ENCODE measurements around the gene AGPAT4.

AGPAT4 gene

GRCh38 chr6:161281092-161281491, 7.2 kb upstream of the AGPAT4 start:
- no peak for DNase-seq

- DNase-seq = no peak
These were observed 6.0 kb upstream of the AGPAT4 start for GRCh38 chr6:161279677-161280415.

- DNase-seq = no peak
These were observed 2.8 kb upstream of the AGPAT4 start for GRCh38 chr6:161276605-161277155.

- no peak for DNase-seq
These were observed 1.0 kb upstream of the AGPAT4 start for GRCh38 chr6:161274898-161275297.

GRCh38 chr6:161274488-161274858, 612 bp upstream of the AGPAT4 start:
- DNase-seq = no peak

GRCh38 chr6:161273274-161273751, 548 bp downstream of the AGPAT4 start:
- DNase-seq = no peak

- DNase-seq = no peak
These were observed 1.1 kb downstream of the AGPAT4 start for GRCh38 chr6:161272635-161273273.

- DNase-seq = no peak
These were observed 2.4 kb downstream of the AGPAT4 start for GRCh38 chr6:161271343-161272030.

- no peak for DNase-seq
These were observed 3.7 kb downstream of the AGPAT4 start for GRCh38 chr6:161270116-161270515.

GRCh38 chr6:161269310-161269709, 4.6 kb downstream of the AGPAT4 start:
- no peak for DNase-seq

- no peak for DNase-seq
These were observed 5.2 kb downstream of the AGPAT4 start for GRCh38 chr6:161268531-161269210.

GRCh38 chr6:161266513-161267230, 7.2 kb downstream of the AGPAT4 start:
- no peak for DNase-seq

GRCh38 chr6:161265975-161266374, 7.9 kb downstream of the AGPAT4 start:
- DNase-seq = no peak

GRCh38 chr6:161265554-161265953, 8.3 kb downstream of the AGPAT4 start:
- no peak for DNase-seq

- no peak for DNase-seq
These were observed 9.7 kb downstream of the AGPAT4 start for GRCh38 chr6:161264181-161264580.

GRCh38 chr6:161261816-161262215, 12.0 kb downstream of the AGPAT4 start:
- DNase-seq = no peak

- no peak for DNase-seq
These were observed 12.5 kb downstream of the AGPAT4 start for GRCh38 chr6:161261325-161261724.

GRCh38 chr6:161259302-161259701, 14.6 kb downstream of the AGPAT4 start:
- no peak for DNase-seq

- no peak for DNase-seq
These were observed 15.9 kb downstream of the AGPAT4 start for GRCh38 chr6:161257793-161258457.

GRCh38 chr6:161256407-161256806, 17.5 kb downstream of the AGPAT4 start:
- DNase-seq = no peak

- no peak for DNase-seq
These were observed 18.3 kb downstream of the AGPAT4 start for GRCh38 chr6:161255518-161255917.

All from SIG-M5 (cell line).